OCI-LY7 (cell line): ENCODE data around the gene TSTD2.
"Not testable (repeated sequence)": the region's sequence is repeated elsewhere in the genome, so short reads cannot be mapped to it uniquely, and the experiment has no call there.

ENCODE experiments used
- EZH2phosphoT487 ChIP-seq: fragments of 200-600 bp; sonication (generic); IDR thresholded peaks from 2 replicates; pipeline ENCODE4 v1.6.1; 2018; ENCODE audit warnings: low read depth, borderline replicate concordance, mild to moderate bottlenecking, mixed run types, antibody characterized with exemption, low read length, moderate library complexity, mixed read lengths
- TF ChIP-seq, protein P1 (sequence below): fragments of 200-600 bp; sonication (generic); conservative IDR thresholded peaks from 2 replicates; pipeline ENCODE4 v1.5.1; 2014; ENCODE audit warnings: mild to moderate bottlenecking, antibody characterized with exemption, low read length, moderate library complexity, mixed read lengths

DNA sequence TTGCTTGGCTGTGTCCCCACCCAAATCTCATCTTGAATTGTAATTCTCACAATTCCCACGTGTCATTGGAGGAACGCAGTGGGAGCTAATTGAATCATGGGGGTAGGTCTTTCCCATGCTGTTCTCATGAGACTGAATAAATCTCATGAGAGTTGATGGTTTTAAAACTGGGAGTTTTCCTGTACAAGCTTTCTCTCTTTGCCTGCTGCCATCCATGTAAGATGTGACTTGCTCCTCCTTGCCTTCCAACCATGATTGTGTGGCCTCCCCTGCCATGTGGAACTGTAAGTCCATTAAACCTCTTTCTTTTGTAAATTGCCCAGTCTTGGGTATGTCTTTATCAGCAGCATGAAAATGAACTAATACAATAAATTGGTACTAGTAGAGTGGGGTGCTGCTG, 13.1 kb downstream of the TSTD2 start:
- TF ChIP-seq, protein P1, sequence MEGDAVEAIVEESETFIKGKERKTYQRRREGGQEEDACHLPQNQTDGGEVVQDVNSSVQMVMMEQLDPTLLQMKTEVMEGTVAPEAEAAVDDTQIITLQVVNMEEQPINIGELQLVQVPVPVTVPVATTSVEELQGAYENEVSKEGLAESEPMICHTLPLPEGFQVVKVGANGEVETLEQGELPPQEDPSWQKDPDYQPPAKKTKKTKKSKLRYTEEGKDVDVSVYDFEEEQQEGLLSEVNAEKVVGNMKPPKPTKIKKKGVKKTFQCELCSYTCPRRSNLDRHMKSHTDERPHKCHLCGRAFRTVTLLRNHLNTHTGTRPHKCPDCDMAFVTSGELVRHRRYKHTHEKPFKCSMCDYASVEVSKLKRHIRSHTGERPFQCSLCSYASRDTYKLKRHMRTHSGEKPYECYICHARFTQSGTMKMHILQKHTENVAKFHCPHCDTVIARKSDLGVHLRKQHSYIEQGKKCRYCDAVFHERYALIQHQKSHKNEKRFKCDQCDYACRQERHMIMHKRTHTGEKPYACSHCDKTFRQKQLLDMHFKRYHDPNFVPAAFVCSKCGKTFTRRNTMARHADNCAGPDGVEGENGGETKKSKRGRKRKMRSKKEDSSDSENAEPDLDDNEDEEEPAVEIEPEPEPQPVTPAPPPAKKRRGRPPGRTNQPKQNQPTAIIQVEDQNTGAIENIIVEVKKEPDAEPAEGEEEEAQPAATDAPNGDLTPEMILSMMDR: not testable (repeated sequence)
- TF ChIP-seq EZH2phosphoT487: not testable (repeated sequence)
